NCI-H2196 treated with DMSO at 0.1 percent for 48 hours (cell line): ENCODE measurements around the gene OSGIN1.

Experiments
- DNase-seq: peaks from one replicate; lab custom pipeline; 2025; ENCODE audit not compliant: unreplicated experiment; lab: John Stamatoyannopoulos, UW

Gene OSGIN1

DNA sequence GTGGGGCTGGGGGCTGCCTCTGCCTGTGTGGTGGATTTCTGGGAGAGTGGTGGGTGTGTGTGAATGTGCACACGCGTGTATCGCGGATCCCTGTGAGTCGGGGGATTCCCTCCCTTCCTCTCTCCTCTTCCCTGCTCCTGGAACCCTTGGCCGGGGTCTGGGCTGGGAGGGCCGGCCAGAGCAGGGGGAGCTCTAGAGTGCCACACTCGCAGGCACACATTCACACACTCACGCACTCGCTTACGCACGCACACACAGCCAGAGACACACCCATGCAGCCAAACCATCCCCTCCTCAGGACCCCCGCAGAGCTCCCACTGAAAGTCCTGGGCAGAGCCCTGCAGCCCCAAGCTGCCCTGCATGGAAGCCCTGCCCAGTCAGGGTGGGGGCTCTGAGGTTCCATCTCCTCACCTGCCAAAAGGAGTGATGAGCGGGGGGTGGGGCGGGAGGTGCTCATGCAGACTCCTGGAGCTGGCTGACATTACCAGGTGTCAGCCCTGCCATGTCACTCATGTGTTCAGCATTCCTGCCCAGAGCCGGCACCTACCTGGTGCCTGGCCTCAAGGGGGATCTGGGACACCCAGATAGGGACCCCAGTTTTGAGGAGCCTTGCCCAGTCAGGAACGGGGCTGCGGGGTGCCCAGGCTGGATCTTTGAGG lies 16.9 kb downstream of the OSGIN1 start:
- DNase-seq, result no peak

DNA sequence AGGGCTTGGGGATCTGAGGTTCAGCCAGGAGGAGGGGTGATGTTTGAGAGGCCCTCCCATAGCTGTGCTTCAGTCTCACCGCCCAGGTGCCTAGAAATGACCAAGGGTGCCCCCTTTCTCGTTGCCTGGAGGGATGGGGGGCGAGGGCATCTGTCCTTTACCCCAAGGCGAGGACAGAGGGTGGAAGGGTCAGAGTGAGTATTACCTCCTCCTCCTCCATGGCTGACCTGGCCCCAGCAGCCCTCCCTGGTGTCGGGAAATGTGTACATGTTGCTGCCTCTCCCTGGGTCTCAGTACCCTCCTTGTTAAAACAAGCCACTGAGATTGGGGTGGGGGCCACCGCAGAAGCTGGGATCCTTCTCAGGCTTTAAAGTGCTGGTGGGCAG lies 17.4 kb downstream of the OSGIN1 start:
- DNase-seq, result no peak

DNA sequence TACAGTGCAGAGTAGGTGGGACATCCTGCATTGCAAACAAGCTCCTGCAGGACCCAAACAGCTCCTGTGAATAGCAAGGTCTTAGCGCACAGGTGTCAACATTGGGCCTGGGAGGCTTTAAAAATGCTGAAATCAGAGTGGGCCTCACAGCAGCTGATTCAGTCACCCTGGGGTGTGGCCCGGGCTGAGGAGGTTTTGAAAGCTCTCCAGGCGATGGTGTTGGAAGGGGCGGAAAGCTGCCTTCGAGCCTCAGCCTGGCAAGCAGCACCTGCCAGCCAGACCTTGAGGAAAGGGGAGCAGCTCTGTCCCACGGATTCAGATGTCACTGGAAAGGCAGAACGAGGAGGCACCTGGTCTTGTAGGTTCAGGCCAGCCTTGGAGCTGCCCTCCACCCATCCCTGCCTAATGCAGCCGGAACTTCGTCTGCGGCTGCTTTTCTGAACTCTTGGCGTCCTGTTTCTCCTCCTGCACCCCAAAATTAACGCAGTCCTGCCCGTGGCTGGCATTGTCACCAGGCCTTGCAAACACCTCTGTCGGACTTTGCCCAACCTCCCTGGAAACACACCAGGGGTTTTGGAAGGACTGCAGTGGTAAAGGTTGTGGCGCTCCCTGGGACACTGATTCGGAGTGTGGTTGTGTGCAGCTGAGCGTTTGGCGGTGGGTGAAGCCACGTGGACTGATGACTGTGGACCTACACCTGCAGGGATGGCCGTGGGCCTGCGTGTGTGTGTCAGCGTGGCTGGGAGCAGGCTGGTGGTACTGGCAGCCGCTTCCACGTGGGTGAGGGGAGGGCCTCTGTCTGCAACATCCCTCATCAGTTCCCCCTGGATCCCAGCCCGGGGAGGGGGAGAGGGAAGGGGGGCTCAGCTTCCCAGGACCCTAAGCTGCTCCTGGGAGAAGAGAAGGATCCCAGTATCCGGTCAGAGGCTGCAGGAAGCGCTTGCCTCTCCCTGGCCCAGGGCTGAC lies 18.4 kb downstream of the OSGIN1 start:
- DNase-seq, result no peak

DNA sequence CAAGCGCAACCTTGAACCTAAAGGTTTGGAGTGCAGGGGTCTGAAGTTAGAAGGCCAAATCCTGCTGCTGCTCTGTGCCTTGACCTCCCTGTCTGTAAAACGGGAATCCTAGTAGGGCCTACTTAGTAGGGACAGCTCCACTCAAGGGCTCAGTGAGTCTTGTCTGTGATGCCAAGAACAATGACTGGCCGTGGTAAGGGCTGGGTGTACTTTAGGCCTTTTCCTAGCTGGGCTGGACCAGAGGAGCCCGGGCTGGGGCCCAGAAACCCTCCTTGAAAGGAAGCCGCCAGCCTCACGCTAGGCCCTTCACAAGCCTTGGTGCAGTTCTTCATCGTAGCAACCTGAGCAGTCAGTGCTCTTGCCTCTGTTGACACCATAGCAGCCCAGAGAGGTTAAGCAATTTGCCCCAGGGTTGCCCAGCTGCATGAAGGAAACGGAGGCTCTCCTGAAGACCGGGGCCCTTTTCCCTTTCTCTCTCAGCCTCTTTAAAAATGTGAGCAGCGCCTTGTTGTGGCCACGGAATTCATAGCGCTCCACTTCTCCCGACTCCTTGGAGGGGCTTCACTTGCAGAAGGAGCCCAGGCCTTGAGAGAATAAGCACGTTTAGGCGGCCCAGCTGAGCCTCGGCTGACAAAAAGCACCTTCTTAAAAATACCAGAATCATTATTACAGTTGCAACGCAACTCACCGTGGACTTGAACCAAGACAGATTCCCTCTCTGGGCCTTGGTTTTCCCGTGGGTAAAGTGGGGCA lies 19.4 kb downstream of the OSGIN1 start:
- DNase-seq, result no peak

DNA sequence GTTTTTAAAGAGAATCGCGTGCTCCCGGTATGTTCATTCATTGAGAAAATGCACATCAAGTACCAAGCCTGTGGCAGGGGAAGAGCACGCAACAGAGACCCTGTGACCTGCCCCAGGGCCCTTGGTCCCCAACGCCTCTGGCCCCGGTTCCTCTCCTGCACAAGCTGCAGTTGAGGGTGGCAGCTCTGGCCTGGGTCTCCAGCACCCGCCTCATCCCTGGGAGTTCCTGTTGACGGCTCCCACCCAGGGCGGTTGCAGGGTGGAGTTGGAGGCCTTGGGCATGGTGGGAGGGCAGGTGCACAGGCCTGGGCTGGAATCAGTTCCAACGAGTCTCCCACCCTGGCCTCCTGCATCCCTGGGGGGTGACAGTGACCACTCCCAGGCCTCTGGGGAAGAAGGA lies 20.0 kb downstream of the OSGIN1 start:
- no peak for DNase-seq

DNA sequence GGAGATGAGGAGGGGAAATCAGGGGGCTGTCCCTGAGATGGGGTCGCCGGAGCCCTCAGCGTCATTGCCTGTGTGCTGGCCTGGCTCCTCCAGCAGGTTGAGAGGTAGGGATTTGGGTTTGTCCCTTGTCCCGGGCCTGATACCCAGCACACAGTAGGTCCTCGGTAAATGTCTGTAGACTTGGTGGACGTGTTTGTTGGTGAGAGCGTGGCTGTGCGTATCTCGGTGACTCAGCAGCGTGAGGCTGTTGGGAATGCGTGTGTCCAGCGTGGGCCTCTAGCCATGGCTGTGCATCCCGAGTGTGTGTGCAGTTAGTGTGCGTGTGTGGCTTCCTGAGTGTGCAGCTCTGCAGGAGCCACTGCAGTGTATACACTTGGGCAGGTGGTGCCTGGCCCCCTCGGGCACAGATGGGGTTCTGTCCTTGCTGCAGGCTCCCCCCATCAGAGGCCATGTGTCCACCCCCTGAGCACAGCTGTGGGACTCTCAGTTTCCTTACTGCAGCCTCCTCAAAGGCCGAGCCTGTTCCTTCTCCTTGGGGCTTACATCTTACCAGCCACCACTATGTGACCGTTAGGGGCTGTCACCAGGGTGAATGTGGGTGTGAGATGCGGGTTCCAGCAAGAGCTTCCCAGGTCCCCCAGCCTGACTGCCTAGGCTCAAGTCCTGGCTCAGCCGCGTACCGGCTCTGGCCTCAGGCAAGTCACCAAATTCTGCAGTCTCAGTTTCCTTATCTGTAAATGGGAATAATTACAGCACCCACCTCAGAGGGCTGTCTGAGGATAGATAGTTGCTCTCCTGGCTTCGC lies 20.7 kb downstream of the OSGIN1 start:
- no peak for DNase-seq

DNA sequence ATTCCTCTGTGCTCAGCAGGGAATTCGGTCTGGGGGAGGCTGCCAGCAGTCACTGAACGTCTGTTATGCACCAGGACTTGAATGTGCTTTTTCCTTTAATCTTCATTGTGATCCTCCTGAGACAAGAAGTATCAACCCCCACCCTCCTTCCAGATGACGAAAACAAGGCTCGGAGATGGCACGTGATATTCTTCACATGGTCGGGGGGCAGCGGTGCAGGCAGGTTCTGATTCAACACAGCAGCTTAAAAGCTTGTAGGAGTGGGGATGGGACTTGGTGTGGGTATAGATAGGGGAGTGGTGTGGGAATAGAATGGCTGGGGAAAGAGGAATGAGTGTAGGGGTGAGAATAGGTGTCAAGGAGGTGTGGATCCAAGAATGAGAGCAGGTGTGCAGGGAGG lies 21.4 kb downstream of the OSGIN1 start:
- DNase-seq, result no peak

DNA sequence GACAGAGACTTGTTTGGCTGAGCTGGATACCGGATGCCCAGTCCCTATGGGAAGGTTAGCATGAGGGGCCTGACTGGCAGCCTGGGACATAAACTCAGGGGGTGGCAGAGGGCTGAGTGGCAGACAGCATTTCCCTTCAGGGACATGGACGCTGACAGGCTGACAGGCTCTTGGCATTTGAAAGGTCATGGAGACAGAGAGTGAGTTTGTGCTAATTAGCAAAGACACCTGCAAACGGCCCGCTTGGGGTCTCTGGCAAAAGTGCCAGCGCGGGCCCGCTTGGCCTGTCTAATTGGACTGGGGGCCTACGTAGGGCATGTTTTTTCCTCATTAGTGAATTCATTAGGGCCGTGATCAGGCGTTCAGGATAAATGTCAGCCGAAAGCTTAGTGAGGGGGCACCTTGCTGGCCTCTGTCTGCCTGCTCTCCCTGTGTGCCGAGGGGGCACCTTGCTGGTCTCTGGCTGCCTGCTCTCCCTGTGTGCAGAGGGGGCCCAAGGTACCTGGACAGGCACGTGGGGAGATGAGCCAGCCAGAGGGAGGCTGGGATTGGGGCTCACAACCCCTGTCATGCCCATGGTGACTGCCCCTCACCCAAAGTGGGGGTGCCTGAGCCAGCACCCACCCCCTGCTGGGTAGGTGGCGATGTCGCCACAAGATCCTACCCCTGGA lies 22.7 kb downstream of the OSGIN1 start:
- no peak for DNase-seq

DNA sequence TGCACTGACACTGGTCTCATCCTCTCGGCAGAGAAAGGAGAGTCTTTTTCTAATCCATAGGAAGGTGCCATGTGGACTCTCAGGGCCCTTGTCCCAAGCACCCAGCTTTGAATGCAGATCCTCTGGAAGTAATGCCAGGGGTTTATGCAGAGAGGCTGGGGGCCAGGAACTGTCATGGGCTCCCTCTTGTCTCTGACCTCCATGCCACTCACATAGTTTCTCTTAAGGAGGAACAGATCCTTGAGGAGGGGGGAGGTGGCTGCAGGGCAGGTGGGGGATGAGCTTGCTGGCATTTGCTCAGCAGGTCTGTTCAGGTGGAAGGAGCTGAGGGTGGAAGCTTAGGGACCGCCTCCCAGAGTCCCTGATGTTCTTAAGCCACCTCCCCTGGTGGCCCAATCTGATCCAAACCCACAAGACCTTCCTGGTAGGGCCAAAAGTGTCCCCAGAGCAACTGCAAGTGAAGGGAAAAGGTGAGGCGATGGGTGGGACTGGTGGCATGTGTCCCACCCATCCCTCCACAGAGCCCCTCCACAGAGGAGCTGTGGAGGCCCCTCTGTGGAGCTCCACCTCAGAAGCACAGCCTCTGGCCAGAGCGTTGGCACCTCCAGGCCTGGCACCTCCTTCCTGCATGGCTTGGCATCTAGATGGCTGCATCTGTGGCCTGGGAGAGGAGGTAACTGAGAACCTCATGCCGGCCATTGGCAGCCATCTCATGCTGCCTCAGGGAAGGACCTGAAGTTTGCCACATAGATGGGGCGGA lies 24.2 kb downstream of the OSGIN1 start:
- no peak for DNase-seq

DNA sequence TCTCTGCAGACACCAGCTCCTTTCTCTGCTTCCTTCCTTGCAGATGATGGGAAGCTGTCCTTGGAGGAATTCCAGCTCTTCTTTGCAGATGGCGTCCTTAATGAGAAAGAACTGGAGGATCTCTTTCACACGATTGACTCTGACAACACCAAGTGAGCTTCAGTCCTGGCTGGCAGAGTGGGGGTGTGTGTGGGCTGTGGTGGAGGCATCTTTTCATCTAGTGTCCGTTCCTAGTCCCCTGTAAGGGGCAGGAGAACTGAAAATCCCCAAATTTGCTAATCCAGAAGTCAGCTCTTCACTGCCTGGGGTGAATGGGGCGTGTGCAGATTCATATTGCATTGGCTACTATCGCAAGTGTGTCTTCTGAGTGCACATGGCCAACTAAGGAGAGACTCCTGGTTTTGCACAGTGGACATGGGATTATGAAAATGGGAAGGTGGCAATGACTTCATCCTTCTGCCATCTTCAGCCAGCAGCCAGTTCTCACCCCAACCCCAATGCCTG lies 25.4 kb downstream of the OSGIN1 start:
- no peak for DNase-seq

DNA sequence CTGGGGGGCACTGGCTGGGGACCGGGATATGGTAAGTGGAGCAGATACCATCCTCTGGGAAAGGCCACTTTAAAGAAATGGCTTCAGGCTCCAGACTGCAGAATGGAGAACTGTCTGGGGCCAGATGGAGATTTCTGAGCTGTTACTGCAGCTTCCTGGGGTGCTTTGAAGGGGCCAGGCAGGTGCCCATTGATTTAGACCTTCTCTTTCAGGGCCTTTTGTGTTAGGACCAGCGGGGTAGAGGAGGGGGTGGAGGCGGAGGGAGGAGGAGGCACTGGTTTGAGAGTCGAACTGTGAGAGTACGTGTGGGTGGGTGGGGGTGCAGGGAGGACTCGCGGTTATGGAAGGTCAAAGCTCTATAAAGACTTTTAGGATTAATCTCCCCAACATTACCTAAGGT lies 26.4 kb downstream of the OSGIN1 start:
- no peak for DNase-seq

DNA sequence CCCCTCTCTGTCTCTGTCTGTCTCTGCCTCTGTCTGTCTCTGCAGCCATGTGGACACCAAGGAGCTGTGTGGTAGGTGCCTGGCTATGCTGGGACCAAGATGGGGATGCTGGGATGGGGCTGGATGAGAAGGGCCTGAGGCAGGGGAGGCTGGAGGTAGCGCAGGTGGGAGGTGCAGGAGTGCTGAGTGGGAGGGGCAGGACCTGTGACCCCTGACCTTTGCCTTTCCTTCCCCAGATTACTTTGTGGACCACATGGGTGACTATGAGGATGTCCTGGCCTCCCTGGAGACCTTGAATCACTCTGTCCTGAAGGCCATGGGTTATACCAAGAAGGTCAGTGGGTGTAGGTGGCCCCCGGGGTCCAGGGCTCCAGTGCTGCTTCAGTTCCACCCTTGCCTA lies 27.8 kb downstream of the OSGIN1 start:
- no peak for DNase-seq

DNA sequence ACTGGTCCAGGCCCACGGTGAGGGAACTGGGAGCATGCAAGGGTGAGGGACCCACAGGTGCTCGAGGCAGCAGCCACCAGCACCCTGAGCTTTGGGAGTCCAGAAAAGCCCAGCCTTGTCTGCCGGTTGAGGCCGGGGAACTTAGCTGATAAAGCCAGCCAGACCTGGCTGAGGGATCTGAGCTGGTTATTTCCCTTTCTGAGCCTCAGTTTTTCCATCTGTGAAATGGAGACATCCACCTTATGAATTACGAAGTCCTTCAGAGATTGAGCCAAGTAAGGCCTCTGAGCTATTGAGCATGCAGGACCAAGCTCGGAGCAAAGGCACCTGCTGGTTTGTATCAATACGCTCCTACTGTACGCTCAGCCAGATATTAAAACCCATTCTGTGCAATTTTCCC lies 28.8 kb downstream of the OSGIN1 start:
- no peak for DNase-seq

DNA sequence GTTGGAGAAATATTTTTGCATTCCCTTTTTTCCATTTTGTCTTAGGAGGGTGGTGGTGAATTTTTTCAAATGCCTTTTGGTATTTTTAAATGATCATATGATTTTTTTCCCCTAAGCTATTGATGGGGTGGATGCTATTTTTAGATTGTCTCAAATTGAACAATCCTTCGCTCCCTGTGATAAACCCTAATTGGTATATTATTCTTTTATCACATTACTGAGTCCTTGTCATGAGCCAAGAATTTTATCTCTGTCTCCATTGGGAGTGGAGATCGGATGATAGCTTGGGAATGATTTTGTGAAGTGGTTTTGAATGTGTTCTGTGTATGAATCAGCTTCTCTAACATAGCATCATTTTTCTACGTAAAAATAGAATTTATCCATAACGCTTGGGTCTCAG lies 30.5 kb downstream of the OSGIN1 start:
- DNase-seq, result no peak

DNA sequence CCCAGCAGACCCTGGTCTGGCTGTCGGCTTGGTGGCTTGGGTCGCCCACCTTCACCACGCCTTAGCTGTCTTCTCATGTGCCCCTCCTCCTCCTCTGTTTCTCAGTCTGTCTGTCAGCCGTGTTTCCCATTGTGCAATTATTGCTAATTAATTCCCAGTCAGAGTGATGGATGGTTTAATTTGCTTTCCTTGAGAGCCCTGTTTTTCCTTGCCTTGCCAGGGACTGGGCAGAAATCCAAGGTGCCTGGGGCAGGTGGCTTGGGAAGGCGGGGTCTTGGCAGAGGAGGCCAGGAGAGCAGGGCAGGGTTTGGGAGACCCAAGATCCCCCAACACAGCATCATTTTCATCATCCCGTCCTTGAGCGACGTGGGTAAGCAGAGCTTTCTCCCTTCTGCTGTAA lies 36.3 kb downstream of the OSGIN1 start:
- DNase-seq, result no peak

DNA sequence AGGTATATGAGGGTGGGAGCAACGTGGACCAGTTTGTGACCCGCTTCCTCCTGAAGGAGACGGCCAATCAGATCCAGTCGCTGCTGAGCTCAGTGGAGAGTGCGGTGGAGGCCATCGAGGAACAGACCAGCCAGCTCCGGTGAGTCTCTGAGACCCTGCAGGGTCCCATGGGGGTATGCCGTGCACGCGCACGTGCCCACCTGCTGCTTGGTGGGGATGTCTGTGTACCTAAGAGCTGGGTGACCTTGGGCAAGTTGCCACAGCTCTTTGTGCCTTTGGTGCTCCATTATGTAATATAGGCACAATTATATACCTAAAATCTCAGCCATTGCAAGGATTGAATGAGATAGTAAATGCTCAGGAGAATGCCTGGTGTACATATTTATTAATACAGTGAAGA lies 37.5 kb downstream of the OSGIN1 start:
- no peak for DNase-seq

DNA sequence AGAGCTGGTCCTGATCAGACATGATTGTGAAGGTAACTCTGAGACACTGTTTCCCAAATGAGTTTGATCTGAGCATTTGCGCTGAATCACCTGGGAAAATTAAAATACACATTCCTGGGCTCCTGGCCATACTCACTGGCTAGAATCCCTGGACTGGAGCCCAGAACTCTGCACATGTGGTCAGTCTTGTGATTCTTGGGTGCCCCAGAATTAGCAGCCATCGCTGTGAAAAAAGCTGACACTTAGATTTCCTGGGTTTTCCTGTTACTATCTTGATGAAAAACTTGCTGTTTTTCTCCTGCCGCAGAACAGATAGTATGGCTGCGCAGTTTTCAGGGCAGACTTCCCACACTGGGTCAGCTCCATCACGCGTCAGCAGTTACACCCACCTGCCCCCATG lies 39.6 kb downstream of the OSGIN1 start:
- DNase-seq, result peak; percentile 8

DNA sequence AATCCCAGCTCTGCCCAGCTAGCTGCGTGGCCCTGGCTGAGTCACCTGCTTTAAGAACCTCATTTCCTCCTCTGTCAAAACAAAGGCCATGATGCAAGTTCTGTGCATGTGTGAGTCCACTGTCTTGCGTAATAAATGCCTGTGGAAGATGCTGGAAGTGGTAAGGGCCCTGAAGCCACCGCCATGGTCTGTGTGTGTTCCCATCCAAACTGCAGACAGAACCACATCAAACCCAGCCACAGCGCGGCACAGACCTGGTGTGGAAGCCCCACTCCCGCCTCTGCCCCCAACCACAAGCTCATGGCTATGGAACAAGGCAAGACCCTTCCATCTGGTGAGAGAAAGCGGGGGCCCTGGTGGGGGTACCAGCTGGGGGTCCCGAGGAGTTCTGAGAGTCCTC lies 41.0 kb downstream of the OSGIN1 start:
- no peak for DNase-seq

DNA sequence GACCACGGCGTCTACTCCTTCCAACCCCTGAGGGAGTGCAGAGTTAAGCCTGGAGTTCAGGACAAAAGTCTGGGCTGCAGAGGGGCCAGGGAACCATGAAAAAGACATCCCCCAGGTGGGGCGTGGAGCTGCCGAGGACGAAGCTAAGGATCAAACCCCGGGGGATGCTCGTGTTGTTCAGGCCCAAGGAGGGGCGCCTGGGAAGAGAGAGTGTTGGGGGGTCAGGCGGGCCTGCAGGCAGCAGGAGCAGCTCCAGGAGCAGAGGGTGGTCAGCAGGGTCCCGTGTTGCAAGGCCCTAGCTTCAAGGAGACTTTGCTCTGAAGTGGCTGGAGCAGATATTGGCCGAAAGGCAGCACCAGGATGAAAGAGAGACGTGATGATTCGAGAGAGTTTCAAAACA lies 41.7 kb downstream of the OSGIN1 start:
- DNase-seq, result no peak

DNA sequence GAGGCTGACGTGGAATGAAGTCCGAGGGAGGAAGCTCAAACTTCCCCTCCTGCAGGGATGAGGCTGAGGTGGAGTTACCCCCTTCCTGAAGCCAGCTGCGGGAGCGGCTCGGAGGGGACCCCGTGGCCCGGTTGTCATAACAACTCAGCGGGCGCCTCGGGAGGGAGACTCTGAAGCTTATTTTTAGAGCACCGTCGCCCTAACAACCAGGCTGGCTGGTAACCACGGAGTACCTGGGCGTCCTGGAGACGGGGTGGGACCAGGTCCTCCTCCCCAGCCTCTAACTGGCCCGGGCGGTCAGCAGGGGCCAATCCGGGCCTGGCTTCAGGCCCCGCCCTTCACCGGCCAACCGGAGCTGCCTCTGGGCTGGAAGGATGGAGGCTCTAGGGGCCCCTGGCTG lies 42.7 kb downstream of the OSGIN1 start:
- no peak for DNase-seq
